Smooth muscle cell (in vitro differentiated cells): ENCODE measurements around the gene AGAP1. TPM values are rescaled to one million over a fixed set of nuclear protein-coding genes. Genes with fewer than 3 reads are reported as not detected.

ENCODE experiments used
- DNase-seq: peaks from one replicate; lab custom pipeline; 2025; ENCODE audit not compliant: unreplicated experiment; lab: John Stamatoyannopoulos, UW
- H2AFZ ChIP-seq: fragments of 200-600 bp; sonication (generic); 2 replicates; pipeline ENCODE4 v1.6.0; 2016; ENCODE audit warnings: antibody characterized with exemption, low read depth, mild to moderate bottlenecking
- H3F3A ChIP-seq: fragments of 200-600 bp; sonication (generic); 2 replicates; pipeline ENCODE4 v1.6.0; 2017; ENCODE audit warnings: antibody characterized with exemption, low read depth
- H3K27ac ChIP-seq: fragments of 200-600 bp; sonication (generic); 2 replicates; pipeline ENCODE4 v1.5.1; 2016; ENCODE audit warnings: low read depth, mild to moderate bottlenecking
- H3K27me3 ChIP-seq: fragments of 200-600 bp; sonication (generic); 2 replicates; pipeline ENCODE4 v1.6.1; 2016; ENCODE audit warnings: low read depth, mild to moderate bottlenecking
- H3K36me3 ChIP-seq: fragments of 200-600 bp; sonication (generic); 2 replicates; pipeline ENCODE4 v1.5.1; 2016; ENCODE audit warnings: low read depth
- H3K4me1 ChIP-seq: fragments of 200-600 bp; sonication (generic); 2 replicates; pipeline ENCODE4 v1.5.1; 2016; ENCODE audit warnings: low read depth
- H3K4me2 ChIP-seq: fragments of 200-600 bp; sonication (generic); 2 replicates; pipeline ENCODE4 v1.6.0; 2016; ENCODE audit warnings: mild to moderate bottlenecking
- H3K4me3 ChIP-seq: fragments of 200-600 bp; sonication (generic); 2 replicates; pipeline ENCODE4 v1.5.1; 2016; ENCODE audit warnings: mild to moderate bottlenecking
- H3K79me2 ChIP-seq: fragments of 200-600 bp; sonication (generic); 2 replicates; pipeline ENCODE4 v1.6.0; 2016; ENCODE audit warnings: low read depth, mild to moderate bottlenecking
- H3K9ac ChIP-seq: fragments of 200-600 bp; sonication (generic); 2 replicates; pipeline ENCODE4 v1.6.0; 2016; ENCODE audit warnings: low read depth
- H3K9me3 ChIP-seq: fragments of 200-600 bp; sonication (generic); replicated peaks from 2 replicates; pipeline ENCODE4 v1.5.1; 2016; ENCODE audit warnings: low read depth
- H4K20me1 ChIP-seq: fragments of 200-600 bp; sonication (generic); 2 replicates; pipeline ENCODE4 v1.6.0; 2016; ENCODE audit warnings: low read depth
- CTCF ChIP-seq: fragments of 200-600 bp; sonication (generic); IDR thresholded peaks from 2 replicates; pipeline ENCODE4 v1.5.1; 2017; ENCODE audit warnings: borderline replicate concordance, mild to moderate bottlenecking, antibody characterized with exemption; ENCODE audit not compliant: insufficient read depth, poor library complexity, severe bottlenecking
- WGBS: methylation state at CpG from one replicate; pipeline ENCODE4 v1.1.7; 2016; ENCODE audit warnings: low lambda C conversion rate; 5-methylcytosine and 5-hydroxymethylcytosine counted together
- polyA plus RNA-seq: library from polyadenylated mRNA; unstranded; fragments of >200 nt; fragmentation: Nextera tagmentation; extraction: Ambion mirVana; gene quantifications from 2 replicates; pipeline ENCODE4 v1.2.1, GENCODE V29; 2016
- total RNA-seq: library from RNA; depleted of rRNA; stranded (reverse); fragments of >200 nt; gene quantifications from 2 replicates; pipeline ENCODE4 v1.2.3, GENCODE V29; 2014

Gene AGAP1
- total and polyA plus RNA-seq, 2 experiments from 2014 or later: 3.9 to 9.8 TPM

DNA sequence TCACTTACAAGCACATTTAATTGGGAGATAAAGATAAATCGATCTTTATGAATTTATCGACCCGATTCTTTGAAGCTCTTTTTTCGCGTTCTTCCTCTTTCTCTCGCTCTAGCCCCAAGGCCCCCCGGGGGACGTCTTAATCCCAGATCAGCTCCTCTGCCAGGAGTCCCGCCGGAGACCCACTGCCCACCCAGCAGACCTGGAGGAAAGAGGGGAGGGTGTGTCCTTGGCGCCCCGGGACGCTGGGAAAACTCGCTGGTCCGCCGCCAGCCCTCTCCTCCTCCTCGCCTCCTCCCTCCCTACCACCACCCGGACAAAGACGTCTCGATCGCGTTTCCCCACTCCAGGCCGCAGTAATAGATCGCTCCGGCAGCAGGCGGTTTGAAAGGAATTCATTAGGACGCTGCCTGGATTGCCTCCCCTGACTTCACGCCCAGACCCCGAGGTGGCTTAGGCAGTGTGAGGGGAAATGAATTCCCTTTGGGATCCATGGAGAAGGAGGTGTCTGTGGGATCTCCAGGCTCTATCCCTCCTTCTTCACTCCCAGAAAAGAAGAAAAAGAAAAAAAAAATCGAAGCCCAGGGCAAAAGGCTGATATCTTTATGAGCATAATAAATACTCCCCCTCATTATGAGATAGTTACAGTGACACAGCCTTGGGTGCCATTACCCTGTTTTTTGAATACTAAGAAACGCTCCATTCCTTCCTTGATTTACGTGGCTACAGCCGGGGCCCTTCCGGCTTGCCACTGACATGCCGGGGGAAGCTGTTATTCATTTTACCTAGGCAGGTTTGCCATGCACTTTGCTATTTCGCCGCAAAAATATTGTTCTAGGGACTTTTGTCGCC lies 676.1 kb downstream of the AGAP1 start:
- Histone ChIP-seq H3K79me2 (no peaks in the 10 kb centered on the region), H3K4me3 (no peak overlapping the region), H3F3A (peaks cover 5% of the 10 kb centered on the region), H2AFZ (no peak overlapping the region), H3K4me1 (peaks cover 49% of the 10 kb centered on the region), H3K9me3 (no peaks in the 10 kb centered on the region), H3K4me2 (no peak overlapping the region), H4K20me1 (no peaks in the 10 kb centered on the region), H3K36me3 (no peaks in the 10 kb centered on the region), H3K9ac (no peak overlapping the region), H3K27ac (no peak overlapping the region), H3K27me3 (peaks cover 100% of the 10 kb centered on the region)
- no peak for TF ChIP-seq CTCF
- DNase-seq: no peak
- 4% methylated on average over 37 of the region's 38 CpGs for WGBS

DNA sequence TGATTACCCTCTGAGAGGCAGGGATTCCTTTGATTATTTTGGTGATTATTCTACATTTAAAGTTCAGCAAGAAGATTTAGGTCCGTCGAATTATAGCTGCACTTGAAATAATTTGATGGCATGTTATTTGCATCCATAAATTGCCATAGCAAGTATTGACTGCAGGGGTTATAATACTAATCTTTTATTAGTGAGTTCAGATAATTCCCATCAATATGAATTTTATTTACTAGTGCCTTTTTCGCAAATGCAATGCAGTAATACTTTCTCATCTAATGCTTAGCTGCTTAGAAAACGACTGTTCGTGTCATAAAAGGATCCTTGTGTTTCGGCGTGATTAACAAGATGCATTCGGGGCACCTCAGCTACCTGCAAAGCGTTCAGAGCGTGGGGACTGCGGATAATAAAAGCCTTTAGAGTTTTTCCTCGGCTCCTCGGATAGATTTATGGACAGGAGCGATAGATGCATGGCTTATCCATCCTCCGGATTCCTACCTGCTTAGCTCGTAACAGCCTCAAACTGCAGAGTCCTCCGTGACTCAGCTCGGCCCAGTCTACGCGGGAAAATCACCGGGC lies 676.8 kb downstream of the AGAP1 start:
- no peak for TF ChIP-seq CTCF
- no peaks in the 10 kb centered on the region for H3K9me3 ChIP-seq
- no peak overlapping the region for H3K9ac ChIP-seq
- no peak overlapping the region for H3K4me2 ChIP-seq
- H3K4me3 ChIP-seq: no peak overlapping the region
- peaks cover 8% of the 10 kb centered on the region for H3F3A ChIP-seq
- no peak overlapping the region for H3K27ac ChIP-seq
- no peak for DNase-seq
- H4K20me1 ChIP-seq: no peaks in the 10 kb centered on the region
- peaks cover 95% of the 10 kb centered on the region for H3K27me3 ChIP-seq
- peaks cover 49% of the 10 kb centered on the region for H3K4me1 ChIP-seq
- no peaks in the 10 kb centered on the region for H3K36me3 ChIP-seq
- H2AFZ ChIP-seq: no peak overlapping the region
- 8% methylated on average over 21 of the region's 21 CpGs for WGBS
- H3K79me2 ChIP-seq: no peaks in the 10 kb centered on the region

GRCh38 chr2:236171181-236171679 lies 677.4 kb downstream of the AGAP1 start:
- no peak for DNase-seq
- Histone ChIP-seq H3K4me3 (no peak overlapping the region), H3K27ac (no peak overlapping the region), H3K36me3 (no peaks in the 10 kb centered on the region), H3K9ac (no peak overlapping the region), H3K4me2 (peak overlapping the region; percentile 46), H3K9me3 (no peaks in the 10 kb centered on the region), H4K20me1 (no peaks in the 10 kb centered on the region), H3K79me2 (no peaks in the 10 kb centered on the region), H3F3A (peaks cover 8% of the 10 kb centered on the region), H2AFZ (no peak overlapping the region), H3K4me1 (peaks cover 49% of the 10 kb centered on the region), H3K27me3 (peaks cover 89% of the 10 kb centered on the region)
- WGBS: 2% methylated on average over 26 of the region's 27 CpGs
- TF ChIP-seq CTCF: no peak
